Cardiac septum (tissue), 1 donor: ENCODE data around the gene ACSL5. TPM values are rescaled to one million over a fixed set of nuclear protein-coding genes. Genes with fewer than 3 reads are reported as not detected.

Experiments used
- DNase-seq: peaks from one replicate; pipeline ENCODE4 v3.0.0-alpha.2; 2020; ENCODE audit warnings: low spot score
- intact Hi-C: fragments of 100-400 bp; cut with DNase I; formaldehyde crosslinking; loops from one replicate; pipeline ENCODE4 v1.14.0; 2022
- long read RNA-seq: library from polyadenylated mRNA; unstranded; transcript quantifications from one replicate; pipeline ENCODE4 v2.0.0, GENCODE V29; 2021
- total RNA-seq: library from RNA; stranded (reverse); fragmentation: NEBNext Ultra II Directional; extraction: Animal tissue kit (Norgen Biotek cat#: 25700); gene quantifications from one replicate; pipeline ENCODE4 v1.2.1, GENCODE V29; 2021
- donor health status: DM: no; HTN: no; CAD: no.

The ACSL5 gene
- total RNA-seq: 5.1 TPM
- long read RNA-seq, partial matches to known transcripts: 4 of 8 reads
- long read RNA-seq, other reads (novel, unspliced or antisense): 1 of 8 reads

GRCh38 chr10:112373912-112374338 is at the start of gene ACSL5:
Gene ACSL5, plus strand, starts transcription at chr10:112374116. Its CDS starts 20,831 bp downstream, at chr10:112394947.
- no peak for DNase-seq

DNA sequence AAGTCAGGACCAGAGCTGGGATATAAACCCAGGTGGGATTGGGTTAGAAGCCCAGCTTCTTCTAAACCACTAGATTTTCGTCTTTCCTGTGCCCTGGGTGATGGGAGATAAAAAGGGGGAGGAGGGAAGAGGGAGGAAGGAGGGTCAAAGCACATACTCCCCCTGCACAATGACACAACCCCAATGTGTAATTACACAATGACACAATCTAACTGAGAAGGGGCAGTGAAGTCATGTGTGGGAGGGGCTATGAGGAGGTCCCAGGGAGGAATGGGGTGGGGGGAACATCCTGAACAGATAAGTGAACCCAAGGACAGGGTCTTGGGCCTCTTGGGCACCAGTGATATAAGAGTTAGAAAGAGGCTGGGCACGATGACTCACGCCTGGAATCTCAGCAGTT is 46.2 kb upstream of the ACSL5 start:
- DNase-seq: no peak
- intact Hi-C loops: no loop called here

More at GRCh38 chr10:112373912-112374338, at the start of gene ACSL5:
- intact Hi-C loops: no loop called here

GRCh38 chr10:112330162-112330561 is 43.8 kb upstream of the ACSL5 start:
- intact Hi-C loops: no loop called here
- DNase-seq: no peak

DNA sequence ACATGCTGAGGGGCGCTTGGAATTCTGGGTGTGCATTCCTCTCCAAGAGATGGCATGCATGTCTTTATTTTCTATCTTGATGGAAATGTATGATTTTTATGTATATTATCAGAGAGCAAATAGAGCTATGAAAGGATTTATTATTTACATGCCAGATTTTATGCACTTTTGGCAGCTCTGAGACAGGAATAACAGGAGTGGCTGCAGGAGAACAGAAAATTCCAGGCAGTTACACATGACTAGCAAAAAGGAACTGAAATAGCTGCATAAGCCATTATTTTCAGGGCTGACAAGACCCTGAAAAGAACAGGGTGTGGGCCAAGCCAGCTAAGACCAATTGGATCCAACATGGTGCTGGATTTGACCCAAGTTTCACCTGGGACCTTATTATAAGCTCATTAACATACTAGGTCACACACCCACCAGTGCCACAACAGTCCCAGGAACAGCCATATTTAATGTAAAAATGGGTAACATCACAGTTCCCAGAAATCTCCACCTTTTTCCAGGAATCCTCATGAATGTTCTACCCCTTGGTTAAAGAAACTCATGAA is 43.2 kb upstream of the ACSL5 start:
- no peak for DNase-seq
- intact Hi-C loops: no loop called here

- no peak for DNase-seq
- intact Hi-C loops: no loop called here
Measured at GRCh38 chr10:112332022-112332421, 41.9 kb upstream of the ACSL5 start.

- intact Hi-C loops: no loop called here
- no peak for DNase-seq
Measured at GRCh38 chr10:112332509-112333228, 41.2 kb upstream of the ACSL5 start.

DNA sequence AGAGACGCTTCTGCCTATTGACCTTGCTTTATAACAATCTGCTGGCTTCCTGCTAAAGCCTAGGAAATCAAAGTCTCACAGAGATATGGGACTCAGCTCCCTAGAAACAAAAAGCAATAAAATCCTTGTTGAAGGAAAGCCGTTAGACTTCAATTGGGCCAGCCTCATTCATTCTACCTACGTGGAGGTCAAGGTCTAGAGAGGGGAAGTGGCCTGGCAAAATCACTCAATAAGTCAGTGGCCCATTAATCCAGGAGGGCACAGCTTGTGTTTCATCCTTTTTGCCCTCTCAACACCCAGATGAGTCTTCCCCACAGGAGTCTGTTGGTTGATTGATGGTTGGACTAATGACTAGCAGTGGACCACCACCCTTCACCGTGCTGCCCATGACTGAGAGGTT is 40.5 kb upstream of the ACSL5 start:
- intact Hi-C loops: no loop called here
- DNase-seq: no peak

DNA sequence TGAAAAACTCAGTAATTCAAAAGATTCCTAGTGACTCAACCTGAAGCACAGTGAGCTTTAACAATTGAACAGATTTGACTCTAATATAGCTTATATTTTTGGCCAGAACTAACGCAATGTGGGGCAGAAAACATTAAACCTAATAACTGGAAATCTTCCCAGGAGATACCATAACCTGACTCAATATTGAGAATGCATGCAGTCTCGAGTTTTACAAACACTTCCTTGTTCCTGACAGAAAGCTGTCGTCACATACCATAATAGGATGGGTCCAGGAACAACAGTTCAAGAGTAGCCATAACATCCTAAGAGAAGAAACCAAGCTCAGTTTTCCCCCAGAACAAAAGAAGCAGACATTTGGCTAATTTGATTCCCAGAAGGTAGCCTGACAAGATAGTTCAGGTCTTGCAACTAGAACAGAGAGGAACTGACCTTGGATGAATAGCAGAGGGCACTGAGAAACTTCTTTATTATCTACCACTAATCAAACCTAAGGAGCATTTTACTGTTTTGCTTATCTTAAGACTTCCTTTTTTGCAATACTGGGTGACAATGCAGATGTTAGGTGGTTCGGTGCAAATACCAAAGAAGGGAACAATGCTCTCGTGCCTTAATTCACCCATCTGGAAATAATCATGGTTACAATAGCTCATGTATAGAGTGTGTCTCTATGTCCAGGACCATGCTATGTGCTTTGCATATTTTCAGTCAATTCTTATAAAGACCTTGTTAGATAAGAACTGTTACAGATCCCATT is 38.6 kb upstream of the ACSL5 start:
- intact Hi-C loops: no loop called here
- DNase-seq: no peak

GRCh38 chr10:112335868-112336265 is 38.0 kb upstream of the ACSL5 start:
- DNase-seq: no peak
- intact Hi-C loops: no loop called here

GRCh38 chr10:112336556-112337201 is 37.2 kb upstream of the ACSL5 start:
- intact Hi-C loops: no loop called here
- DNase-seq: no peak

- intact Hi-C loops: no loop called here
- DNase-seq: no peak
Measured at GRCh38 chr10:112338957-112339356, 35.0 kb upstream of the ACSL5 start.

DNA sequence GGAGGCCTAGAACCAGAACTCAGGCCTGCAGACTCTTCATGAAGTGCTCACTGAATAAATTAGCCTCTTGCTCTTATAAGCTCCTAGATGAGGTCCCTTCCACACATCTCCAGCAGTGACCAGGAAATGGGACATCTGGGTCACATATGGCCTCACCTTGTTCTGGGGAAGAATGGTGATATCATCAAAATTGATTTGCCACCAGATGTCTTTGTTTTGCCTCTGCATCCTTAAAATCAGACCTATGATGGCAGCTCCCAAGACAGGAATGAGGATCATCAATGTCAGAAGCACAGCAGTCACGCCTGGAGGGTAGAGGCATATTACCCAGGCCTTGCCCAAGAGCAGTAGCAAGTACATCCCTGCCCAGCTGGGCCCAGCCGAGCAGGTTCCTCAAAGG is 33.3 kb upstream of the ACSL5 start:
- intact Hi-C loops: no loop called here
- no peak for DNase-seq

DNA sequence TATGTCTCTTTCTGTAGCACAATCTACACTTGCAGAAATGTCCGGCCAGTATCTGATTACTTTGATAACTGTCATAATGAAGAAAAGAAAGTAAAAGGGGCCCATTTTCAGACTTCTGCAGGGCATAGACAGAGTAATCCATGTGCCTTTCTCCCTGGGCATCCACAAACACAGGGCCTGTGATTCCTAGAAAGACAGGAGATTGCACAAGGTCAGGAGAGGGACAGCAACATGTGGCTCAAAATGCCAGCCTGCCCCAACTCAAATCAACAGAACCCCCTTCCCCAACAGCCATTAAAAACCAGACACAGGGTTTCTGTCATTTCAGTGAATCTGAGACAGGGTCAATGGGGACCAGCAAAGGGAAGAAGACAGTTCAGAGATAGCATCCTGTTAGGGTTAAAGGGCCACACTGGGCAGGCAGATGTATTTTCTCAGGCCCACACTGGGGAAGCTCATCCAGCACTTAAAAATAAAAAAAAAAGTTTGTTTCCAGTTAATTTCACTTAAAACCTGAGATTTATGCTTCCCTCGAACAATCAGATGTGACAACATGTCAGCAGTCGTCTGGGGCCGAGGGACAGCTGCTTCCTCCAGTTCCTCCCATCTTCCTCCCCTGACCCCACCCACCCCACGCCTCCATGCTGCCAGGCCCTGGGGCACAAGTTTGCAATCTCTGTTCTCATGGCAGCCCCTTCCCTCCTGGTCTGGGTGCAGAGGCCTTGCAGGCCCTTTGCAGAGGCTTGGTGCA is 30.7 kb upstream of the ACSL5 start:
- no peak for DNase-seq
- intact Hi-C loops: no loop called here

- intact Hi-C loops: no loop called here
- no peak for DNase-seq
Measured at GRCh38 chr10:112344261-112344660, 29.7 kb upstream of the ACSL5 start.

GRCh38 chr10:112345202-112345601 is 28.7 kb upstream of the ACSL5 start:
- intact Hi-C loops: no loop called here
- no peak for DNase-seq

GRCh38 chr10:112345743-112346142 is 28.2 kb upstream of the ACSL5 start:
- no peak for DNase-seq
- intact Hi-C loops: no loop called here

GRCh38 chr10:112346774-112347173 is 27.1 kb upstream of the ACSL5 start:
- intact Hi-C loops: no loop called here
- no peak for DNase-seq

GRCh38 chr10:112347709-112348671 is 25.9 kb upstream of the ACSL5 start:
- intact Hi-C loops: no loop called here
- no peak for DNase-seq
